CD4-positive, alpha-beta T cell (primary cell): ENCODE measurements around the gene FOCAD. TPM values are rescaled to one million over a fixed set of nuclear protein-coding genes. Genes with fewer than 3 reads are reported as not detected.
A peak's percentile ranks its signal among the peaks of the same experiment; 100 is the strongest.

ENCODE experiments used
- ATAC-seq: fragments of 200-7000 bp; cut with Tn5 transposase; one replicate; pipeline ENCODE4 v1.10.0; 2022; ENCODE audit warnings: mild to moderate bottlenecking; ENCODE audit not compliant: poor library complexity
- CTCF ChIA-PET: fragments of 350-600 bp; sonication (Branson Sonifier 250); formaldehyde crosslinking; loops from one replicate; lab custom pipeline; 2021; ENCODE audit warnings: antibody characterized with exemption, inconsistent platforms; lab: Charles Lee
- POLR2A ChIA-PET: fragments of 350-600 bp; sonication (Branson Sonifier 250); formaldehyde crosslinking; loops from one replicate; lab custom pipeline; 2021; ENCODE audit warnings: antibody characterized with exemption, inconsistent platforms; lab: Charles Lee
- DNase-seq, 14 experiments: peaks; one replicate each; pipeline ENCODE4 v3.0.0-alpha.2; 2013 to 2020; ENCODE audit warnings: mixed read lengths in 2 of 14
- H3K27ac ChIP-seq, 2 donors: one replicate each; pipeline versions ENCODE4 v1.5.1 to v1.7.0; 2013; ENCODE audit warnings: low read length in 2 of 2, low read depth in 1 of 2, mild to moderate bottlenecking in 1 of 2
- H3K27me3 ChIP-seq, 2 experiments: 1 replicate in 1 of 2; 2 replicates in 1 of 2; pipeline versions ENCODE4 v1.6.1 to v1.7.0; 2013; ENCODE audit warnings: low read length in 2 of 2, control low read depth in 1 of 2, mild to moderate bottlenecking in 1 of 2, moderate library complexity in 1 of 2; ENCODE audit not compliant: insufficient read depth in 2 of 2, control insufficient read depth in 1 of 2
- H3K36me3 ChIP-seq: one replicate; pipeline ENCODE4 v1.6.1; 2013; ENCODE audit warnings: low read length, control low read depth; ENCODE audit not compliant: insufficient read depth
- H3K4me1 ChIP-seq: one replicate; pipeline ENCODE4 v1.6.1; 2013; ENCODE audit warnings: low read length, control low read depth; ENCODE audit not compliant: insufficient read depth
- H3K4me3 ChIP-seq: one replicate; pipeline ENCODE4 v1.5.1; 2013; ENCODE audit warnings: mild to moderate bottlenecking, low read length, moderate library complexity
- H3K9me3 ChIP-seq, 2 experiments: 1 replicate in 1 of 2; 2 replicates in 1 of 2; pipeline versions ENCODE4 v1.6.1 to v1.7.0; 2013; ENCODE audit warnings: low read length in 2 of 2, mild to moderate bottlenecking in 2 of 2, control low read depth in 1 of 2, moderate library complexity in 1 of 2; ENCODE audit not compliant: control insufficient read depth in 1 of 2, insufficient read depth in 1 of 2
- H3K27ac Mint-ChIP-seq: one replicate; pipeline ENCODE4 v1.8.0; 2020; ENCODE audit warnings: mixed read lengths
- H3K27me3 Mint-ChIP-seq: one replicate; pipeline ENCODE4 v1.8.0; 2021; ENCODE audit warnings: mixed read lengths
- H3K36me3 Mint-ChIP-seq: one replicate; pipeline ENCODE4 v1.8.0; 2021; ENCODE audit warnings: low read depth, mixed read lengths
- H3K4me1 Mint-ChIP-seq: one replicate; pipeline ENCODE4 v1.8.0; 2021; ENCODE audit warnings: low read depth, mixed read lengths
- H3K4me3 Mint-ChIP-seq: one replicate; pipeline ENCODE4 v1.8.0; 2020; ENCODE audit warnings: mild to moderate bottlenecking, mixed read lengths
- H3K9me3 Mint-ChIP-seq: one replicate; pipeline ENCODE4 v1.8.0; 2020; ENCODE audit warnings: mixed read lengths
- intact Hi-C, 2 experiments: fragments of 100-400 bp; cut with DNase I in 1 of 2; cut with micrococcal nuclease in 1 of 2; formaldehyde crosslinking; loops; one replicate each; pipeline versions ENCODE4 v1.15.1 to v1.9.0; 2023 to 2025; cut with DNase I, micrococcal nuclease
- total RNA-seq, 174 experiments: library from RNA in 2 of 174; stranded (reverse) in 2 of 174; gene quantifications; one replicate each; pipeline ENCODE4 v1.2.3 and lab custom pipeline; 2021 to 2026
- TF ChIP-seq, protein P1 (sequence below): fragments of 200-600 bp; IDR thresholded peaks from one replicate; pipeline ENCODE4 v1.8.0; 2022; ENCODE audit warnings: antibody characterized with exemption, mild to moderate bottlenecking

FOCAD gene
- total RNA-seq, 2 experiments from 2014 or later = 12.4 to 14.1 TPM

- DNase-seq = peak in 4 of 14 experiments; percentile 20 to 64 (median 62)
- CTCF ChIA-PET = interaction anchor here (0.6 to 1.1 kb wide), 3 partner anchors 21 to 72 kb away, joined by 3 to 7 read pairs (median 3); no protein-coding TSS in a partner anchor
- peaks cover 28% of the 10 kb centered on the region for H3K4me1 ChIP-seq
These were observed 346.5 kb downstream of the FOCAD start for GRCh38 chr9:21030389-21031035.

DNA sequence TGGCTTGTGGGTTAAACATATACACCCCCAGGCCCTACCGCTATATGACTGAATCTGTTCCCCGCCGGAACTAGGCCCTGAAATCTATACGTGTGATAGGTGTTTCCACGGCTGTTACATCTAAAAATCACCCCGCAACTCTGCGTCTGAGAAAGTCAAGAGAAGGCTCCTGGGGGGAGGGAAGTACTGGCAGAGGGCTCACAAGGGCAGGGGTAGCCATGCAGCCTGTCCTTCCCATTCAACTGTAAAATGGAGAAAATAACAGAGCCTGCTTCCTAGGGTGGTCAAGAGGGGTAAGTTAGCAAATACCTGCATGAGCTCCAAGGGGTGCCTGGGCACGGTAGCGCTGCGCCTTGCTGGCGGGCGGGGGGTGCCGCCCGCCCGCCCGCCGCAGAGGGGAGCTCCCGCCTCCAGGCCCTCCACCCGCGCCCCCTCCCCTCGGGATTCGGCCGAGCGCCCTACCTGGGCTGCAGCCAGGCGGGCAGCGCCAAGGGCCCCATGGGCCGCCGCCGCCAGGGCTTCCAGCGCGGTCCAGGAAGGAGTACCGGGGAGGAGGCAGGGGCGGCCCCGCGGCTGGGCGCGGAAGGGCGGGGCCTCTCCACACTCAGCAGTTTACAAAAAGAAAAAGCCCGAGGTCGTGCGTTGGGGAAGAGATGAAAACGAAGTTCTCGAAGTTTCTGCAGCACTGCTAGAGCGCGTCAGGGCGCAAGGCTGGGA lies 347.2 kb downstream of the FOCAD start, which contains the start of gene HACD4:
Gene HACD4 (minus strand): TSS at position 550 of the 717 bp plus-strand sequence. CDS start 50 bp downstream, at position 500.
- TF ChIP-seq, protein P1, sequence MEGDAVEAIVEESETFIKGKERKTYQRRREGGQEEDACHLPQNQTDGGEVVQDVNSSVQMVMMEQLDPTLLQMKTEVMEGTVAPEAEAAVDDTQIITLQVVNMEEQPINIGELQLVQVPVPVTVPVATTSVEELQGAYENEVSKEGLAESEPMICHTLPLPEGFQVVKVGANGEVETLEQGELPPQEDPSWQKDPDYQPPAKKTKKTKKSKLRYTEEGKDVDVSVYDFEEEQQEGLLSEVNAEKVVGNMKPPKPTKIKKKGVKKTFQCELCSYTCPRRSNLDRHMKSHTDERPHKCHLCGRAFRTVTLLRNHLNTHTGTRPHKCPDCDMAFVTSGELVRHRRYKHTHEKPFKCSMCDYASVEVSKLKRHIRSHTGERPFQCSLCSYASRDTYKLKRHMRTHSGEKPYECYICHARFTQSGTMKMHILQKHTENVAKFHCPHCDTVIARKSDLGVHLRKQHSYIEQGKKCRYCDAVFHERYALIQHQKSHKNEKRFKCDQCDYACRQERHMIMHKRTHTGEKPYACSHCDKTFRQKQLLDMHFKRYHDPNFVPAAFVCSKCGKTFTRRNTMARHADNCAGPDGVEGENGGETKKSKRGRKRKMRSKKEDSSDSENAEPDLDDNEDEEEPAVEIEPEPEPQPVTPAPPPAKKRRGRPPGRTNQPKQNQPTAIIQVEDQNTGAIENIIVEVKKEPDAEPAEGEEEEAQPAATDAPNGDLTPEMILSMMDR = no peak
- intact Hi-C loops = loop anchor here in 1 of 2 experiments (1.0 to 5.0 kb wide), 2 partner anchors 29 to 66 kb away; no protein-coding TSS in a partner anchor
- Mint-ChIP-seq H3K9me3 (no peaks in the 10 kb centered on the region), H3K27ac (peak within 1 kb of the TSS; percentile 35), H3K36me3 (peaks cover 16% of the 10 kb centered on the region), H3K4me1 (peaks cover 35% of the 10 kb centered on the region), H3K4me3 (peak within 1 kb of the TSS; percentile 83), H3K27me3 (no peaks in the 10 kb centered on the region)
- H3K27ac ChIP-seq = peak within 1 kb of the TSS; percentile 62 to 66
- ChIA-PET CTCF (interaction anchor here (1.0 to 1.1 kb wide), 2 partner anchors 48 to 71 kb away, joined by 3 read pairs; no protein-coding TSS in a partner anchor), POLR2A (interaction anchor here (0.9 to 2.3 kb wide), 16 partner anchors 8 to 1651 kb away, joined by 3 to 18 read pairs (median 4); partner anchors contain the start of genes FOCAD, MLLT3 and RPS6)
- no peaks in the 10 kb centered on the region for H3K27me3 ChIP-seq
- H3K4me1 ChIP-seq = peaks cover 28% of the 10 kb centered on the region
- DNase-seq (peak; percentile 40 to 86 (median 60)), ATAC-seq (peak; percentile 86)
- peak within 1 kb of the TSS; percentile 63 for H3K4me3 ChIP-seq
- H3K9me3 ChIP-seq = no peaks in the 10 kb centered on the region
- peaks cover 14% of the 10 kb centered on the region for H3K36me3 ChIP-seq

More at GRCh38 chr9:21030389-21031035, 346.5 kb downstream of the FOCAD start:
- Histone ChIP-seq H3K36me3 (peaks cover 21% of the 10 kb centered on the region), H3K27ac (peak overlapping the region; percentile 62 to 66), H3K9me3 (no peaks in the 10 kb centered on the region), H3K27me3 (no peaks in the 10 kb centered on the region), H3K4me3 (peak overlapping the region; percentile 63)
- no peaks in the 10 kb centered on the region for H3K9me3 Mint-ChIP-seq
- peaks cover 42% of the 10 kb centered on the region for H3K4me1 Mint-ChIP-seq
- POLR2A ChIA-PET = interaction anchor here (0.9 to 2.3 kb wide), 16 partner anchors 9 to 1650 kb away, joined by 3 to 18 read pairs (median 4); partner anchors contain the start of genes FOCAD, MLLT3 and RPS6
- TF ChIP-seq, protein P1 = no peak
- H3K4me3 Mint-ChIP-seq = no peak overlapping the region
- ATAC-seq = peak; percentile 48
- H3K27ac Mint-ChIP-seq = no peak overlapping the region
- no peaks in the 10 kb centered on the region for H3K27me3 Mint-ChIP-seq
- H3K36me3 Mint-ChIP-seq = peaks cover 24% of the 10 kb centered on the region
- intact Hi-C loops = loop anchor here in 1 of 2 experiments (1.0 to 5.0 kb wide), 2 partner anchors 28 to 67 kb away; no protein-coding TSS in a partner anchor

DNA sequence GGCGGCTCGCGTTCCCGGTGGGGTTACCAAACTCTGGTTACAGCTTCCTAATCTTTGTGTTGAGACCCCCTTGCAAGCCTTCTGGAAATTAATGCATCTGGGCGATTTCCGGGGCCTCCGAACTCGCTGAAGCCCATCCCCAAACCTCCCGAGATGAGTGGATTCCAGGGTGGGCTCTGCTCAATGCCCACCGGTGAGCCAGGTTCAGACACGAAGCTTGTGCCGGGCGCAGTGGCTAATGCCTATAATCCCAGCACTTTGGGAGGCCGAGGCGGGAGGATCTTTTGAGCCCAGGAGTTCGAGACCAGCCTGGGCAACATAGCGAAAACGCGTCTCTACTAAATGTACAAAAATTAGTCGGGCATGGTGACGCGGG lies 347.7 kb downstream of the FOCAD start:
- TF ChIP-seq, protein P1 = no peak
- intact Hi-C loops = loop anchor here in 1 of 2 experiments (1.0 to 5.0 kb wide), 2 partner anchors 29 to 66 kb away; no protein-coding TSS in a partner anchor
- H3K9me3 Mint-ChIP-seq = no peaks in the 10 kb centered on the region
- H3K4me1 Mint-ChIP-seq = peaks cover 29% of the 10 kb centered on the region
- no peak for DNase-seq
- peak overlapping the region; percentile 83 for H3K4me3 Mint-ChIP-seq
- H3K27me3 Mint-ChIP-seq = no peaks in the 10 kb centered on the region
- ChIA-PET CTCF (interaction anchor here (1.0 kb wide), 1 partner anchor 47 kb away, joined by 3 read pairs; no protein-coding TSS in a partner anchor), POLR2A (interaction anchor here (1.0 to 2.3 kb wide), 9 partner anchors 8 to 410 kb away, joined by 3 to 18 read pairs (median 6); partner anchors contain the start of genes FOCAD and MLLT3)
- H3K27ac ChIP-seq = peak overlapping the region; percentile 58 to 66
- no peak overlapping the region for H3K27ac Mint-ChIP-seq
- peaks cover 28% of the 10 kb centered on the region for H3K4me1 ChIP-seq
- peaks cover 9% of the 10 kb centered on the region for H3K36me3 ChIP-seq
- peak overlapping the region; percentile 63 for H3K4me3 ChIP-seq
- no peaks in the 10 kb centered on the region for H3K9me3 ChIP-seq
- no peak for ATAC-seq
- H3K36me3 Mint-ChIP-seq = peaks cover 11% of the 10 kb centered on the region
- H3K27me3 ChIP-seq = no peaks in the 10 kb centered on the region
